Activated CD8-positive, alpha-beta T cell treated with anti-CD3 and anti-CD28 coated beads, Interleukin-2, amount 10 ng/mL, durations not matched to agents 7 days and 5 days (primary cell): ENCODE results near the gene SFI1. TPM values are rescaled to one million over a fixed set of nuclear protein-coding genes. Genes with fewer than 3 reads are reported as not detected.

Source experiments
- microRNA-seq: library from miRNA; unstranded; fragments of <30 nt; microRNA quantifications from one replicate; pipeline ENCODE4 v1.2.0, GENCODE V29; 2022
- total RNA-seq, 2 experiments: library from RNA; stranded (reverse); gene quantifications; one replicate each; pipeline ENCODE4 v1.2.3, GENCODE V29; 2021

The SFI1 gene
- total RNA-seq, 2 experiments from 2014 or later: 136 to 141 TPM

Small RNA genes lying within 50 kb of the gene (microRNA-seq; reads per million reads assigned to microRNA genes)
- not detected for gene MIR7109

Other genes starting within 250 kb of the SFI1 start
- gene PIK3IP1, start 204.0 kb upstream of the SFI1 start, total RNA-seq: 10 to 100 TPM; 13.2 to 16.1 TPM
- 10 to 100 TPM; 31.0 to 31.6 TPM for gene PATZ1, start 150.2 kb upstream of the SFI1 start, total RNA-seq
- 10 to 100 TPM; 84.0 to 91.4 TPM for gene DRG1, start 96.9 kb upstream of the SFI1 start, total RNA-seq
- gene EIF4ENIF1, start 6.7 kb upstream of the SFI1 start, total RNA-seq: 10 to 100 TPM; 34.6 to 39.3 TPM
- gene PISD, start 165.7 kb downstream of the SFI1 start, total RNA-seq: 10 to 100 TPM; 28.8 to 29.2 TPM